Fibroblast of pulmonary artery (primary cell): Measurements from ENCODE around the gene CHCHD4.

Source experiments
- DNase-seq: peaks from one replicate; pipeline ENCODE4 v3.0.0-alpha.2; 2010; ENCODE audit warnings: low read depth
- H3K4me3 ChIP-seq: replicated peaks from 2 replicates; pipeline ENCODE4 v1.5.1; 2011; ENCODE audit warnings: low read depth, mild to moderate bottlenecking, control low read depth, low read length, moderate library complexity
- CTCF ChIP-seq: IDR thresholded peaks from 2 replicates; pipeline ENCODE4 v1.5.1; 2011; ENCODE audit warnings: mild to moderate bottlenecking, control low read depth, low read length, inconsistent platforms; ENCODE audit errors: missing control alignments

CHCHD4 gene

DNA sequence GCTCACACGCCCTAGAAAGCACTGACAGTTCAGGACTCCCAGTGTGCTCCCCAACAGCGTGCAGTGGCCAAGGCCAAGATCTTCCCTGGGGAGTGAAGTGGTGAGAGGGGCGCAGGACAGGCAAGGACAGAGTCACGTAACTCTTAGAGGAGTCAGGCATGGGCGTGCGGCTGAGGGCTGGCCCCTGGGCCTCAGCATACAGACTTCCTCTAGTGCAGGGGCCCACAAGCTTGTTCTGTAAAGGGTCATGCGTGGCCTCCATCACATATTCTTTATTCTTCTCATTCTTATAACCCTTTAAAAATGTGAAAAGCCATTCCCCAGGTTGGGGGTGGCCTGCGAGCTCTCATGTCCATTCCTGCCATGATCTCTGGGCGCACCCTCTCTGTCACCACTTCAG is 25.4 kb upstream of the CHCHD4 start:
- no peak for TF ChIP-seq CTCF
- no peak overlapping the region for H3K4me3 ChIP-seq
- no peak for DNase-seq

DNA sequence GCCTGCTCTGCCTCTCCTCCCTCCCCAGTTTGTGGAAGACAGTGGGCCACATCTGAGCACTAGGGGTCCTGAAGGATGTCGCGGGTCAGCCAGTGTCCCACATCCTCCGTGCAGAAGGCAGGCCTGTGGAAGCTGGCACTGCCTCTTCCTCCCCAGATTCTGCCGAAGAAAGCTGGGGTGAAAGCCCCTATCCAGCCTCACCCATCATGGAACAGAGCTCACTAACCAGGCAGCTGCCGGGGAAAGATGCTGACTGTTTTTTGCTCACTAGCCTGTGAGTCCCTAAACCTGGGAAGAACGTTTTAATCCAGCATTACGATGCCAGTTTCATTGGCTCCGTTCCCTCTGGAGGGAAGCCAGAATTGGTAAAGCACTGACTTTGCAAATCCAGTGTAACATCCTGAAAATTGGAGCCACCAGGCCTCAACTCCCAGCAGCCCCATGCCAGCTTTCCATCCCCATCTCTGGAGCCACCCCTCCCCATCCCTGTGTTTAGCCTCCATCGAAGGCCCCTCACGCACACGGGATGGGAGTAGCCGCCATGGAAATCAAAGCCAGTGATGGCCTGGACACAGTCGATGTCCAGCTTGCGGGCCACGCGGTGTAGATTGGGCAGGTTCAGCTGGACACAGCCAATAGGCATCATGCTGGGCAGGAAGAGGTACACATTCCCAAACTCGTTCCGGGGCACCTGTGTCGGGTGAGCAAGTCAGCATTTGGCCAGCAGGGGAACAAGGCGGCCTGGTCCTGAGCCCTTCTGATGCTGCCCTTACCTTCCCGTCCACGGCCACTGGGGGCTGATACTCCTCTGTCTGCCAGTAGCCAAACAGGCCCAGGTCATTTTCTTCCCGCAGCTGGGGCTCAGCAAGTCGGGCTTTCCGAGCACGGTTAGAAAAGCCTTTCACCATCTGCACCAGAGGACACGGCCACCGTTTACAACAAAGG is 23.6 kb upstream of the CHCHD4 start:
- DNase-seq, result no peak
- no peak overlapping the region for H3K4me3 ChIP-seq
- no peak for TF ChIP-seq CTCF

GRCh38 chr3:14147617-14148016 is 22.9 kb upstream of the CHCHD4 start:
- no peak overlapping the region for H3K4me3 ChIP-seq
- no peak for TF ChIP-seq CTCF
- DNase-seq, result no peak

GRCh38 chr3:14147066-14147435 is 22.4 kb upstream of the CHCHD4 start:
- no peak for DNase-seq
- H3K4me3 ChIP-seq, result no peak overlapping the region
- TF ChIP-seq CTCF, result no peak

- TF ChIP-seq CTCF, result no peak
- no peak for DNase-seq
- H3K4me3 ChIP-seq, result no peak overlapping the region
These were observed 21.9 kb upstream of the CHCHD4 start for GRCh38 chr3:14146381-14147065.

DNA sequence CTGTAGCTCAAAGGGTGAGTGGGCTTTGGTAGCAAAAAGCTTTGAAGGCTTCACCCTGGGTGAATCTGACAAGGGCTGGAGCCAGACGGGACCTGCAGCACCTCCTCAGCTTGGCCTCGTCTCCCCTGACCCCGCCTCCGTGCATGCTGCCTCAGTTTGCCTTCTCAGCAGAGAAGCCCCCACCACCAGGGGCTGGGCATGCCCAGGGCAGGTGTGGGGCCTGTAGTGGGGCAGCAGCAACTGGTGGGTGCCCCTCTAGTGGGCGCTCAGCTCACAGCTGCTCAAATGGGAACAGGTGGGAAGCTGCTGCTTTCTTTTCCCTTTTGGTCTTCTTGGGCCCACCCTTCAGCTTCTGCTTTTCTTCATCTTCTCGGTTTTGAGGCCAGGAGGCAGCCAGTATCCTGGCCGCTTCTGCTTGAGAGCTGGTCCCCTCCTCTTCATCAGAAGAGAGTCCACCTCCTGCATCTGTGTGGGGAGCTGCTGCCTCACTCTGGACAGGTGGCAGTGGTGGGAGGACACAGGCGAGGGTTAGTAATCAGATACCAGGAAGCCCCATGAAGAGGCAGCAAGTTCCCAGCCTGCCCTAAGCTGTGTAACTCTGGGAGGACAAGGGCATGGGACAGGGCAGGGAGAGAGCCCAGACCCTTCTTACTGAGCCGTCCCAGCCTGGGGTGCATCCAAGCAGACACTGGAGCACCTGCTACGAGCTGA is 21.2 kb upstream of the CHCHD4 start:
- H3K4me3 ChIP-seq, result no peak overlapping the region
- TF ChIP-seq CTCF, result no peak
- no peak for DNase-seq
